ENCODE measurements around the gene UBE3A. TPM values are rescaled to one million over a fixed set of nuclear protein-coding genes. Genes with fewer than 3 reads are reported as not detected.

Gene UBE3A
- total and polyA plus RNA-seq, 10 of the 15 experiments (the other 5 are each of a cell fraction or from before 2014, with no cell fraction given): 29.4 to 82.9 (median 58.7) TPM

- TF ChIP-seq ZBTB40 (IDR thresholded peaks at IDR 0.05; ENCODE audit: borderline replicate concordance): no peak
- TF ChIP-seq HDAC2 (IDR thresholded peaks at IDR 0.05): no peak
- no peak for TF ChIP-seq TAF1 (IDR thresholded peaks at IDR 0.05; ENCODE audit: borderline replicate concordance, low read depth, low read length)
- no peak for TF ChIP-seq RB1 (IDR thresholded peaks at IDR 0.05; ENCODE audit: borderline replicate concordance)
- TF ChIP-seq IKZF2 (IDR thresholded peaks at IDR 0.05): no peak
- TF ChIP-seq TCF12 (IDR thresholded peaks at IDR 0.05; ENCODE audit: low read depth, low read length): no peak
- TF ChIP-seq USF2 (IDR thresholded peaks at IDR 0.05; ENCODE audit: borderline replicate concordance, low read depth, low read length): no peak
- no peak for TF ChIP-seq ELK1 (IDR thresholded peaks at IDR 0.05; ENCODE audit: low read depth, low read length)
- TF ChIP-seq SKIL (IDR thresholded peaks at IDR 0.05; ENCODE audit: low read depth, poor library complexity, severe bottlenecking): no peak
Observed at GRCh38 chr15:25427861-25428260, 11.0 kb downstream of the UBE3A start (continued).

All from GM12878 (cell line).